ENCODE measurements around the gene KPNA5. TPM values are rescaled to one million over a fixed set of nuclear protein-coding genes. Genes with fewer than 3 reads are reported as not detected.
A peak's percentile ranks its signal among the peaks of the same experiment; 100 is the strongest.

The KPNA5 gene
- total RNA-seq, 1 donor from 2014 or later, result 8.3 TPM

DNA sequence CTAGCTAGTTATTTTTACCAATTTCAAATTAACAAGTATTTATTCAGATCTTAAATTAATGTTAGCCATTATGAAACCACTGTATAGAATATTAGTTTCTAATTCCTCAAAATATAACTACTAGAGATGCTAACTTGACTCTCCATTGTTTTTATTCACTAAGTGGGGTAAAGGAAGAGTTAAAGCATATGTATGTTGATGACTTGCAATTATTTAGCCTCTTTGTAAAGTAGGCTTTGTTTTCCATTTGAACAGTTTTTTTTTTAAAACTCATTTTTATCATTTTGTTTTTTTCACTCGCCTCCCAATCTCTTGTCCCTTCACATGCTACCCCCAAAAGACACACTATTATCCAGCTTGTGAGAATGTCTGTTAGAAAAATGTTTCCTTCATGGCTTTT, 81.2 kb downstream of the KPNA5 start:
- no peaks in the 10 kb centered on the region for H3K9me3 Mint-ChIP-seq (ENCODE audit: low read depth)
- peaks cover 2% of the 10 kb centered on the region for H3K36me3 Mint-ChIP-seq (ENCODE audit: low read depth)
- TF ChIP-seq, protein P1, sequence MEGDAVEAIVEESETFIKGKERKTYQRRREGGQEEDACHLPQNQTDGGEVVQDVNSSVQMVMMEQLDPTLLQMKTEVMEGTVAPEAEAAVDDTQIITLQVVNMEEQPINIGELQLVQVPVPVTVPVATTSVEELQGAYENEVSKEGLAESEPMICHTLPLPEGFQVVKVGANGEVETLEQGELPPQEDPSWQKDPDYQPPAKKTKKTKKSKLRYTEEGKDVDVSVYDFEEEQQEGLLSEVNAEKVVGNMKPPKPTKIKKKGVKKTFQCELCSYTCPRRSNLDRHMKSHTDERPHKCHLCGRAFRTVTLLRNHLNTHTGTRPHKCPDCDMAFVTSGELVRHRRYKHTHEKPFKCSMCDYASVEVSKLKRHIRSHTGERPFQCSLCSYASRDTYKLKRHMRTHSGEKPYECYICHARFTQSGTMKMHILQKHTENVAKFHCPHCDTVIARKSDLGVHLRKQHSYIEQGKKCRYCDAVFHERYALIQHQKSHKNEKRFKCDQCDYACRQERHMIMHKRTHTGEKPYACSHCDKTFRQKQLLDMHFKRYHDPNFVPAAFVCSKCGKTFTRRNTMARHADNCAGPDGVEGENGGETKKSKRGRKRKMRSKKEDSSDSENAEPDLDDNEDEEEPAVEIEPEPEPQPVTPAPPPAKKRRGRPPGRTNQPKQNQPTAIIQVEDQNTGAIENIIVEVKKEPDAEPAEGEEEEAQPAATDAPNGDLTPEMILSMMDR (IDR thresholded peaks at IDR 0.05), result no peak
- H3K27ac Mint-ChIP-seq (ENCODE audit: unreplicated experiment), result no peak overlapping the region
- H3K27me3 Mint-ChIP-seq (ENCODE audit: low read depth), result peaks cover 48% of the 10 kb centered on the region
- no peak overlapping the region for H3K4me3 Mint-ChIP-seq (ENCODE audit: unreplicated experiment)
- no peak for DNase-seq (ENCODE audit: low spot score)
- H3K4me1 Mint-ChIP-seq (ENCODE audit: low read depth), result peaks cover 12% of the 10 kb centered on the region

DNA sequence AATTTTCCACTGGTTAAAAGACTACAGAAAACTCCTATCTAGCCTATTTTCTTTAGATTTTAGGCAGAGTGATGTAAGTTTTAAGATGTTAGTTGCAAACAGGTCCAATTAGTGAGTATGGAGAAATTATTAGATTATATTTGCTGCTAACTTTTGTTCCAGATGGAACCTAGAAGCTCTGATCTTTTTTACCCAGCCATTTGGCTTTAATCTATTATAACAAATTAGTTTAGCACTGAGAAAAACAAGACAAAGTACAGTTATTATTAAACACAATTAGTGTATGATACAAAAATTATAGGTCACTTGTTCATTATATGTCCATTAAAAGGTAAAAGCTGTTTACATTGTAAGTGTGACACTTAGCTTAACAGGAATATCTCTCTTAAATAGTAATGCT, 82.0 kb downstream of the KPNA5 start:
- peaks cover 42% of the 10 kb centered on the region for H3K27me3 Mint-ChIP-seq (ENCODE audit: low read depth)
- no peaks in the 10 kb centered on the region for H3K9me3 Mint-ChIP-seq (ENCODE audit: low read depth)
- H3K36me3 Mint-ChIP-seq (ENCODE audit: low read depth), result peaks cover 2% of the 10 kb centered on the region
- DNase-seq (ENCODE audit: low spot score), result no peak
- TF ChIP-seq, protein P1 (IDR thresholded peaks at IDR 0.05), result no peak
- H3K4me1 Mint-ChIP-seq (ENCODE audit: low read depth), result peaks cover 12% of the 10 kb centered on the region
- H3K4me3 Mint-ChIP-seq (ENCODE audit: unreplicated experiment), result no peak overlapping the region
- H3K27ac Mint-ChIP-seq (ENCODE audit: unreplicated experiment), result no peak overlapping the region

DNA sequence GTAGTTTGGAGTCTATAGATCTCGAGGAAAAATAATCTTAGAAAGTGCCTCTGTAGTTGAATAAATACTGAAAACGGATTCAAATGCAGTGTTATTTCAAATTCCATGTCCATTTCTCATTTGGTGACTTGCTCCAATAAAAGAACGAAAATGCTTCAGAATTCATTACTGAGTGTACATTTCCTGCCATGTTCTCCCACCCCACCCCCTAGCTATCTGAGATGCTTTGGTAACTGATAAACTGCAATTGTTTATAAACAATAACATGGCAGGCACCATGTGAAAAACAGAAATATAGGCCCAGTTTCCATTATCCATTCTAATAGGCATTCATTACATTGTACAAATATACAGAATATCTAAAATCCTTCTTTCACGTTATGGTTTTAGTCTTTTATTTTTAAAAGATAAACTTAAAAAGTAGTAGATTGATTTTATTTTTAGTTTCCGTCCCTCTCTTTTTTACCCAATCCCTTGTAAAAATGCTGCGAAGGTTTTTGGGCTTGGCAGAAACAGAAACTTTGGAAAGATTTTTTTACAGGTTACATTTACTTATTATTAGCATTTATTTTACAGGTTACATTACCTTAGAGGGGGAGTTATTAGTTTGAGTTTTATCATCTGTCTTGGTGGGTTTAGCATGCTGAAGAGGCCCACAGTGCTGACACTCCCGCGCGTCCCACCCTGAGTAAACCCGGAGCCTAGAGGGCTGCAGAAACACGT, 83.1 kb downstream of the KPNA5 start:
- DNase-seq (ENCODE audit: low spot score), result no peak
- peaks cover 41% of the 10 kb centered on the region for H3K27me3 Mint-ChIP-seq (ENCODE audit: low read depth)
- H3K9me3 Mint-ChIP-seq (ENCODE audit: low read depth), result no peaks in the 10 kb centered on the region
- H3K36me3 Mint-ChIP-seq (ENCODE audit: low read depth), result peaks cover 2% of the 10 kb centered on the region
- no peak overlapping the region for H3K27ac Mint-ChIP-seq (ENCODE audit: unreplicated experiment)
- peaks cover 12% of the 10 kb centered on the region for H3K4me1 Mint-ChIP-seq (ENCODE audit: low read depth)
- TF ChIP-seq, protein P1 (IDR thresholded peaks at IDR 0.05), result no peak
- peak overlapping the region; percentile 16 for H3K4me3 Mint-ChIP-seq (ENCODE audit: unreplicated experiment)

DNA sequence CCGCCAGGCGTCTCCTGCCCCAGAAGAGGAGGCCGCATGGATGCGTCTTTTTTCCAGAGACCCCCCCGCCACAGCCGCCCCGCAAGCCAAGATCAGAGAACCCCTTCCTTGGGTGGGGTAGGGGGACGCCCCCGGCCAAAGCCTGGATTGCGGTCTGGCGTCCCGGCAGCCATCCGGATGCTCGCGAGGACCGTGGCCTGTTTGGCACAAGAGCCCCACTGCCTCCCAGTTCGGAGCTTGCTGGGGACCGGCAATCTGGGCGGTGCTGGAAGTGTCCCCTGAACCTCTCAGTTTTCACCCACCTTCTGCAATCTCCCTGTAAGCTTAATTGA, 83.6 kb downstream of the KPNA5 start:
- H3K4me3 Mint-ChIP-seq (ENCODE audit: unreplicated experiment), result peak overlapping the region; percentile 66
- H3K27me3 Mint-ChIP-seq (ENCODE audit: low read depth), result peaks cover 41% of the 10 kb centered on the region
- no peaks in the 10 kb centered on the region for H3K9me3 Mint-ChIP-seq (ENCODE audit: low read depth)
- H3K36me3 Mint-ChIP-seq (ENCODE audit: low read depth), result peaks cover 2% of the 10 kb centered on the region
- H3K27ac Mint-ChIP-seq (ENCODE audit: unreplicated experiment), result no peak overlapping the region
- TF ChIP-seq, protein P1 (IDR thresholded peaks at IDR 0.05), result no peak
- peaks cover 12% of the 10 kb centered on the region for H3K4me1 Mint-ChIP-seq (ENCODE audit: low read depth)
- DNase-seq (ENCODE audit: low spot score), result no peak

DNA sequence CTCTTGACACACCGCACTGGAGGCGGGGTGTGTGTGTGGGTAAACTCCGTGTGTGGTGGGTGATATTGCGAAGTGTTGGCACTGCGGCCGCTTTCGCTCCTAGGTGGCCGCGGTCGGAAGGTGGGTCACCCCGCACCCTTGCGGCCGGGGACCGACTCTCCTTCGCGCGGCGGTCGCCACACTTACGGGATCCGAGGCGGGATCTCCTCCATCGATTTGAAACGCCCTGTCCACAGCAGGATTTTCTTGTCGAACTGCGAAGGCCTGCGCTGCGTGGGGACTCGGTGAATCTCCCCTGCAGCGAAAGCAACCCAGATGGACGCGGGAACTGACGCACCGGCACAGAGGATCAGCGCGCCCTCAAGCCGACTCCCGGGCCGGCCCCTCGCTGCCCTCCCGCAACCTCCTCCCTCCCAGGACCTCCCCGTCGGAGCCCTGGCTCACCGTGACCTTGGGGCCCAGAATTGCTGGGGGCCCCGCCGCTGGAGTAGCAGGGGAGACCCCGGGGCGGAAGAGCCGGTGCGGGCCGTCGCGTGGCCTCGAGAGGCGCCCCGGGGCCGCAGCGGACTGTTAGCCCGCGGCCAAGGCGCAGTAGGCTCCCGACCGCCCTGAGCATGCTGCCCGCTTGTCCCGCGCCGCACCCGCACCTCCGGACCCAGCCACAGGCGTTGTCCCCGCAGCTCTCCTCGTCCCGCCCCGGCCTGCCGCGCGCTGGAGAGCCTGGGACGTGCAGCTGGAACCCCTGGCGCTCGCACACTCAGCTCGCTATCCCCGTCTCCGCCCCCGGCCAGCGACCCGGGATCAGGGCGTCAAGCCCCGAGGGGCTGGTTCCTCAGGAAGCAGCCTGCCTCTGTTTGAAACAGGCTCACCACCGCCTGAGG, 84.2 kb downstream of the KPNA5 start, which contains the start of gene FAM162B:
FAM162B (minus strand) TSS at position 759 of the 881 bp plus-strand sequence; CDS start at position 616, 143 bp downstream.
- TF ChIP-seq, protein P1 (IDR thresholded peaks at IDR 0.05), result no peak
- Mint-ChIP-seq H3K27me3 (ENCODE audit: low read depth) (peaks cover 41% of the 10 kb centered on the region), H3K36me3 (ENCODE audit: low read depth) (peaks cover 2% of the 10 kb centered on the region), H3K27ac (ENCODE audit: unreplicated experiment) (no peak within 1 kb of the TSS), H3K9me3 (ENCODE audit: low read depth) (no peaks in the 10 kb centered on the region), H3K4me1 (ENCODE audit: low read depth) (peaks cover 12% of the 10 kb centered on the region), H3K4me3 (ENCODE audit: unreplicated experiment) (peak within 1 kb of the TSS; percentile 75)
- DNase-seq (ENCODE audit: low spot score), result no peak

Measured in chondrocyte (in vitro differentiated cells).